SU-DHL-6 (cell line): ENCODE results near the gene SLC16A10.

ENCODE experiments used
- CTCF ChIP-seq: fragments of 200-600 bp; sonication (generic); IDR thresholded peaks from one replicate; pipeline ENCODE4 v1.5.1; 2017; ENCODE audit warnings: antibody characterized with exemption, mild to moderate bottlenecking, low read length, moderate library complexity; ENCODE audit not compliant: insufficient read depth, poor library complexity, severe bottlenecking
- EZH2phosphoT487 ChIP-seq: fragments of 200-600 bp; sonication (generic), shearing (Covaris generic); conservative IDR thresholded peaks from 2 replicates; pipeline ENCODE4 v1.6.1; 2018; ENCODE audit warnings: mild to moderate bottlenecking, antibody characterized with exemption, low read length, moderate library complexity, mixed read lengths

DNA sequence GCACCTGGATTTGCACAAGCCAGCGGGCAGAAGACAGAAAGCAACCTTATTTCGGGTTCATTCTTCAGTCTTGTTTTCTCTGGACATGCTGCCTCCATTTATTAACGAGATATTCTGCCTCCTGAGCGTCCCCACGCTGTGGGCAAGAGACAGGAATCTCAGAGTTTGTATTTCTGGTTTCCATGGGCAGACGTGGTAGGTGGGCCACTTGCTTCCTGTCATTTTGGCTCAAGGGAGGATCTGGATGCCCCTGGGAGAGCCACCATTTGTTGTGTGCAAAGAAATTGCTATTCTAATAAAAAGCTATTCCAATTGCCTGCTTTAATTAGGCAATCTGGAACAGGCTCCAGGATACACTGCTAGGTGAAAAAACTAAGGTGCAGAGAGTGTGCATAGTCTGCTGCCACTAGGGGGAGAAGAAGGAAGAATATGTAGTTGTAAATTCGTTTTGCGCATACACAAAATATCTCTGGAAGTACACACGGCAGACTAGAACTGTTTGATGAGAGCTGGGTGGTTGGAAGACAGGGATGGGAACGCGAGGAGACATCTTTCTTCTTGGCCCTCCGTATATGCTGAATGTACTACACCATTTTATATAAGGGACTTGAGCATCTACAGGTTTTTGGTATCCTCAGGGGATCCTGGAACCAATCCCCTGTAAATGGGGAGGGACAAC lies 30.1 kb upstream of the SLC16A10 start:
- TF ChIP-seq CTCF = peak; percentile 68
- TF ChIP-seq EZH2phosphoT487 = no peak
